K562 (cell line): ENCODE results near the gene ALDH1A2. TPM values are rescaled to one million over a fixed set of nuclear protein-coding genes. Genes with fewer than 3 reads are reported as not detected.
A peak's percentile ranks its signal among the peaks of the same experiment; 100 is the strongest.

Source experiments
- BRF1 ChIP-seq: IDR thresholded peaks from 3 replicates; pipeline ENCODE4 v1.6.1; 2011; ENCODE audit warnings: borderline replicate concordance, mild to moderate bottlenecking; ENCODE audit not compliant: insufficient read length; ENCODE audit errors: extremely low read depth
- CHD2 ChIP-seq: IDR thresholded peaks from 2 replicates; pipeline ENCODE4 v1.6.1; 2011; ENCODE audit warnings: low read depth, low read length
- E2F3 ChIP-seq: fragments of 250-450 bp; sonication (Bioruptor Pico); IDR thresholded peaks from 2 replicates; pipeline ENCODE4 v1.4.0; 2020; ENCODE audit warnings: mild to moderate bottlenecking
- FOXK2 ChIP-seq, 2 experiments: fragments of 450-650 bp; IDR thresholded peaks in 1 of 2; conservative IDR thresholded peaks in 1 of 2; 2 replicates each; pipeline ENCODE4 v1.6.1; 2016; ENCODE audit warnings: low read depth in 2 of 2, mild to moderate bottlenecking in 1 of 2
- HNRNPLL ChIP-seq: fragments of 200-400 bp; formaldehyde crosslinking; IDR thresholded peaks from 2 replicates; pipeline ENCODE4 v1.6.1; 2017; ENCODE audit warnings: low read length, low read depth, mild to moderate bottlenecking; ENCODE audit not compliant: poor library complexity, severe bottlenecking
- JUND ChIP-seq, 2 experiments: IDR thresholded peaks; 2 replicates in 1 of 2; 3 replicates in 1 of 2; pipeline ENCODE4 v1.6.1; 2011; ENCODE audit warnings: borderline replicate concordance in 2 of 2, low read depth in 2 of 2, low read length in 2 of 2, improper control_type of control experiment in 1 of 2, missing biosample characterization in 1 of 2, missing genetic modification characterization in 1 of 2, missing genetic modification reagents in 1 of 2
- KDM4B ChIP-seq, 2 experiments: fragments of 450-650 bp in 1 of 2; sonication (generic) in 1 of 2; IDR thresholded peaks; 2 replicates each; pipeline ENCODE4 v1.6.1; 2016 to 2017; ENCODE audit warnings: borderline replicate concordance in 2 of 2, antibody characterized with exemption in 1 of 2, low read depth in 1 of 2, mild to moderate bottlenecking in 1 of 2
- MED1 ChIP-seq: sonication (generic); formaldehyde crosslinking; IDR thresholded peaks from 2 replicates; pipeline ENCODE4 v1.8.1; 2023; ENCODE audit warnings: missing genetic modification reagents, borderline replicate concordance
- NCOR1 ChIP-seq: fragments of 450-650 bp; IDR thresholded peaks from 2 replicates; pipeline ENCODE4 v1.6.1; 2016; ENCODE audit warnings: mild to moderate bottlenecking, moderate library complexity
- NFIX ChIP-seq: fragments of 250-450 bp; sonication (Bioruptor Pico); IDR thresholded peaks from 2 replicates; pipeline ENCODE4 v1.4.0; 2020; ENCODE audit warnings: low read depth, mild to moderate bottlenecking, moderate library complexity
- NFXL1 ChIP-seq: fragments of 450-650 bp; formaldehyde crosslinking; IDR thresholded peaks from 2 replicates; pipeline ENCODE4 v1.4.0; 2021; ENCODE audit warnings: mild to moderate bottlenecking
- RBM25 ChIP-seq: fragments of 200-400 bp; formaldehyde crosslinking; IDR thresholded peaks from 2 replicates; pipeline ENCODE4 v1.6.1; 2018; ENCODE audit warnings: low read length, low read depth, moderate library complexity; ENCODE audit not compliant: severe bottlenecking
- SIRT6 ChIP-seq: IDR thresholded peaks from one replicate; pipeline ENCODE4 v1.6.1; 2012; ENCODE audit warnings: low read depth, mild to moderate bottlenecking, control low read depth, inconsistent platforms, low read length, moderate library complexity
- TRIM24 ChIP-seq, 2 experiments: fragments of 450-650 bp; IDR thresholded peaks; 2 replicates each; pipeline ENCODE4 v1.6.1; 2016
- ZKSCAN8 ChIP-seq: fragments of 200-800 bp; sonication (Bioruptor generic); IDR thresholded peaks from 2 replicates; pipeline ENCODE4 v1.6.1; 2016; ENCODE audit warnings: missing genetic modification characterization, missing compliant biosample characterization
- ZNF133 ChIP-seq: fragments of 250-450 bp; sonication (Bioruptor Pico); IDR thresholded peaks from 2 replicates; pipeline ENCODE4 v1.4.0; 2020; ENCODE audit warnings: mild to moderate bottlenecking
- ZNF143 ChIP-seq: sonication (generic); formaldehyde crosslinking; IDR thresholded peaks from 2 replicates; pipeline ENCODE4 v1.9.0; 2022; ENCODE audit warnings: mild to moderate bottlenecking, missing genetic modification reagents
- polyA plus RNA-seq, 8 experiments: library from polyadenylated mRNA; depleted of rRNA in 4 of 8; stranded (reverse) in 5 of 8; unstranded in 3 of 8; fragments of >200 nt; fragmentation: Nextera tagmentation in 2 of 8; fragmentation: Illumina TruSeq in 1 of 8; extraction: Ambion mirVana in 2 of 8; extraction: Trizol in 1 of 8; gene quantifications; 2 replicates each; pipeline versions ENCODE4 v1.2.1 to v1.2.3, GENCODE V29; 2011 to 2014; ENCODE audit warnings: inconsistent platforms in 1 of 8, missing spikeins in 1 of 8
- total RNA-seq, 7 experiments: library from RNA; depleted of rRNA in 6 of 7; stranded (reverse); fragments of >200 nt in 6 of 7; fragmentation: Illumina TruSeq in 2 of 7; extraction: Trizol in 2 of 7; gene quantifications; 2 replicates each; pipeline versions ENCODE4 v1.2.1 to v1.2.3, GENCODE V29; 2011 to 2021; ENCODE audit warnings: low replicate concordance in 1 of 7
- TF ChIP-seq, protein P1 (sequence below): sonication (generic); formaldehyde crosslinking; IDR thresholded peaks from 2 replicates; pipeline ENCODE4 v1.8.0; 2022; ENCODE audit warnings: mild to moderate bottlenecking, missing genetic modification reagents
- TF ChIP-seq, protein P2 (sequence below): fragments of 250-450 bp; sonication (Bioruptor Pico); IDR thresholded peaks from 2 replicates; pipeline ENCODE4 v1.4.0; 2020; ENCODE audit warnings: mild to moderate bottlenecking, moderate library complexity
- TF ChIP-seq, protein P3 (sequence below): IDR thresholded peaks from 3 replicates; pipeline ENCODE4 v1.6.1; 2011; ENCODE audit warnings: borderline replicate concordance, mild to moderate bottlenecking; ENCODE audit not compliant: insufficient read length, insufficient read depth
- TF ChIP-seq, protein P4 (sequence below): fragments of 450-650 bp; IDR thresholded peaks from 2 replicates; pipeline ENCODE4 v1.6.1; 2016; ENCODE audit warnings: mild to moderate bottlenecking

The ALDH1A2 gene
- total and polyA plus RNA-seq, 9 of the 15 experiments (the other 6 are each of a cell fraction or from before 2014, with no cell fraction given), result 115 to 393 (median 333) TPM

DNA sequence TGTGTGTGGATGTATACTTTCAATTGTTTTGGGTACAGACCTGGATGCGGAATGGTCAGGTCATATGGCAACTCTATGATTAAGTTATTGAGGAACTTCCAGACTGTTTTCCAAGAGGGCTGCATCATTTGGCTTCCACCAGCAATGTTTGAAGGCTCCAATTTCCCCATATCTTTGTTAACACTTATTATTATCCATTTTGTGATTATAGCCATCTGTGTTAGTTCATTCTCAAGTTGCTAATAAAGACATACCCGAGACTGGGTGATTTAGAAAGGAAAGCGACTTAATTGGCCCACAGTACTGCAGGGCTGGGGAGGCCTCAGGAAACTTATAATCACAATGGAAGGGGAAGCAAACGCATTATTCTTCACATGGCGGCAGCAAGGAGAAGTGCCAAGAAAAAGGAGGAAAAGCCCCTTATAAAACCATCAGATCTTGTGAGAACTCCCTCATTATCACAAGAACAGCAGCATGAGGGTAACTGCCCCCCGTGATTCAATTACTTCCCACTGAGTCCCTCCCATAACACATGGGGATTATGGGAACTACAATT is 31.1 kb upstream of the ALDH1A2 start (continued):
- TF ChIP-seq, protein P1, sequence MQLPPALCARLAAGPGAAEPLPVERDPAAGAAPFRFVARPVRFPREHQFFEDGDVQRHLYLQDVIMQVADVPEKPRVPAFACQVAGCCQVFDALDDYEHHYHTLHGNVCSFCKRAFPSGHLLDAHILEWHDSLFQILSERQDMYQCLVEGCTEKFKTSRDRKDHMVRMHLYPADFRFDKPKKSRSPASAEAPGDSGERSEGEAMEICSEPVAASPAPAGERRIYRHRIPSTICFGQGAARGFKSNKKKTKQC (CRISPR knock-in tag), result no peak
- TF ChIP-seq NFXL1 (CRISPR knock-in tag), result no peak
- TF ChIP-seq ZNF133 (CRISPR knock-in tag), result no peak
- no peak for TF ChIP-seq NCOR1
- no peak for TF ChIP-seq ZKSCAN8 (CRISPR knock-in tag)
- TF ChIP-seq SIRT6, result no peak
- no peak for TF ChIP-seq TRIM24 (IDR thresholded peaks at IDR 0.05)
- TF ChIP-seq, protein P2, sequence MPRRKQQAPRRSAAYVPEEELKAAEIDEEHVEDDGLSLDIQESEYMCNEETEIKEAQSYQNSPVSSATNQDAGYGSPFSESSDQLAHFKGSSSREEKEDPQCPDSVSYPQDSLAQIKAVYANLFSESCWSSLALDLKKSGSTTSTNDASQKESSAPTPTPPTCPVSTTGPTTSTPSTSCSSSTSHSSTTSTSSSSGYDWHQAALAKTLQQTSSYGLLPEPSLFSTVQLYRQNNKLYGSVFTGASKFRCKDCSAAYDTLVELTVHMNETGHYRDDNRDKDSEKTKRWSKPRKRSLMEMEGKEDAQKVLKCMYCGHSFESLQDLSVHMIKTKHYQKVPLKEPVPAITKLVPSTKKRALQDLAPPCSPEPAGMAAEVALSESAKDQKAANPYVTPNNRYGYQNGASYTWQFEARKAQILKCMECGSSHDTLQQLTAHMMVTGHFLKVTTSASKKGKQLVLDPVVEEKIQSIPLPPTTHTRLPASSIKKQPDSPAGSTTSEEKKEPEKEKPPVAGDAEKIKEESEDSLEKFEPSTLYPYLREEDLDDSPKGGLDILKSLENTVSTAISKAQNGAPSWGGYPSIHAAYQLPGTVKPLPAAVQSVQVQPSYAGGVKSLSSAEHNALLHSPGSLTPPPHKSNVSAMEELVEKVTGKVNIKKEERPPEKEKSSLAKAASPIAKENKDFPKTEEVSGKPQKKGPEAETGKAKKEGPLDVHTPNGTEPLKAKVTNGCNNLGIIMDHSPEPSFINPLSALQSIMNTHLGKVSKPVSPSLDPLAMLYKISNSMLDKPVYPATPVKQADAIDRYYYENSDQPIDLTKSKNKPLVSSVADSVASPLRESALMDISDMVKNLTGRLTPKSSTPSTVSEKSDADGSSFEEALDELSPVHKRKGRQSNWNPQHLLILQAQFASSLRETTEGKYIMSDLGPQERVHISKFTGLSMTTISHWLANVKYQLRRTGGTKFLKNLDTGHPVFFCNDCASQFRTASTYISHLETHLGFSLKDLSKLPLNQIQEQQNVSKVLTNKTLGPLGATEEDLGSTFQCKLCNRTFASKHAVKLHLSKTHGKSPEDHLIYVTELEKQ (CRISPR knock-in tag), result no peak
- TF ChIP-seq NFIX, result no peak
- TF ChIP-seq, protein P3, sequence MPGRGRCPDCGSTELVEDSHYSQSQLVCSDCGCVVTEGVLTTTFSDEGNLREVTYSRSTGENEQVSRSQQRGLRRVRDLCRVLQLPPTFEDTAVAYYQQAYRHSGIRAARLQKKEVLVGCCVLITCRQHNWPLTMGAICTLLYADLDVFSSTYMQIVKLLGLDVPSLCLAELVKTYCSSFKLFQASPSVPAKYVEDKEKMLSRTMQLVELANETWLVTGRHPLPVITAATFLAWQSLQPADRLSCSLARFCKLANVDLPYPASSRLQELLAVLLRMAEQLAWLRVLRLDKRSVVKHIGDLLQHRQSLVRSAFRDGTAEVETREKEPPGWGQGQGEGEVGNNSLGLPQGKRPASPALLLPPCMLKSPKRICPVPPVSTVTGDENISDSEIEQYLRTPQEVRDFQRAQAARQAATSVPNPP, result no peak
- TF ChIP-seq KDM4B (IDR thresholded peaks at IDR 0.05; ENCODE audit: borderline replicate concordance in 2 of 2, low read depth in 1 of 2), result no peak
- no peak for TF ChIP-seq BRF1
- TF ChIP-seq, protein P4, sequence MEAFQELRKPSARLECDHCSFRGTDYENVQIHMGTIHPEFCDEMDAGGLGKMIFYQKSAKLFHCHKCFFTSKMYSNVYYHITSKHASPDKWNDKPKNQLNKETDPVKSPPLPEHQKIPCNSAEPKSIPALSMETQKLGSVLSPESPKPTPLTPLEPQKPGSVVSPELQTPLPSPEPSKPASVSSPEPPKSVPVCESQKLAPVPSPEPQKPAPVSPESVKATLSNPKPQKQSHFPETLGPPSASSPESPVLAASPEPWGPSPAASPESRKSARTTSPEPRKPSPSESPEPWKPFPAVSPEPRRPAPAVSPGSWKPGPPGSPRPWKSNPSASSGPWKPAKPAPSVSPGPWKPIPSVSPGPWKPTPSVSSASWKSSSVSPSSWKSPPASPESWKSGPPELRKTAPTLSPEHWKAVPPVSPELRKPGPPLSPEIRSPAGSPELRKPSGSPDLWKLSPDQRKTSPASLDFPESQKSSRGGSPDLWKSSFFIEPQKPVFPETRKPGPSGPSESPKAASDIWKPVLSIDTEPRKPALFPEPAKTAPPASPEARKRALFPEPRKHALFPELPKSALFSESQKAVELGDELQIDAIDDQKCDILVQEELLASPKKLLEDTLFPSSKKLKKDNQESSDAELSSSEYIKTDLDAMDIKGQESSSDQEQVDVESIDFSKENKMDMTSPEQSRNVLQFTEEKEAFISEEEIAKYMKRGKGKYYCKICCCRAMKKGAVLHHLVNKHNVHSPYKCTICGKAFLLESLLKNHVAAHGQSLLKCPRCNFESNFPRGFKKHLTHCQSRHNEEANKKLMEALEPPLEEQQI, result peak; percentile 93
- no peak for TF ChIP-seq FOXK2 (conservative IDR thresholded peaks at IDR 0.05 in 1 of 2, IDR thresholded peaks at IDR 0.05 in 1 of 2; ENCODE audit: low read depth in 2 of 2)
- no peak for TF ChIP-seq MED1
- TF ChIP-seq HNRNPLL, result no peak
- TF ChIP-seq JUND (IDR thresholded peaks at IDR 0.05; ENCODE audit: borderline replicate concordance, low read depth, low read length), result no peak
- no peak for TF ChIP-seq JUND (tag; IDR thresholded peaks at IDR 0.05; ENCODE audit: borderline replicate concordance, low read depth, low read length)
- TF ChIP-seq E2F3, result no peak
- TF ChIP-seq RBM25, result peak; percentile 82
- TF ChIP-seq ZNF143, result no peak
- no peak for TF ChIP-seq CHD2
